Measurements from ENCODE around the gene ABCF1. TPM values are rescaled to one million over a fixed set of nuclear protein-coding genes. Genes with fewer than 3 reads are reported as not detected.

Gene ABCF1
- total and polyA plus RNA-seq, 9 of the 15 experiments (the other 6 are each of a cell fraction or from before 2014, with no cell fraction given) = 41.6 to 193 (median 102) TPM

- TF ChIP-seq TRIM28 (IDR thresholded peaks at IDR 0.05) = 0 out of 2 replicates have a peak, but pooled peaks have one; percentile 15
- no peak for TF ChIP-seq RFX1 (IDR thresholded peaks at IDR 0.05)
- TF ChIP-seq, protein P1, sequence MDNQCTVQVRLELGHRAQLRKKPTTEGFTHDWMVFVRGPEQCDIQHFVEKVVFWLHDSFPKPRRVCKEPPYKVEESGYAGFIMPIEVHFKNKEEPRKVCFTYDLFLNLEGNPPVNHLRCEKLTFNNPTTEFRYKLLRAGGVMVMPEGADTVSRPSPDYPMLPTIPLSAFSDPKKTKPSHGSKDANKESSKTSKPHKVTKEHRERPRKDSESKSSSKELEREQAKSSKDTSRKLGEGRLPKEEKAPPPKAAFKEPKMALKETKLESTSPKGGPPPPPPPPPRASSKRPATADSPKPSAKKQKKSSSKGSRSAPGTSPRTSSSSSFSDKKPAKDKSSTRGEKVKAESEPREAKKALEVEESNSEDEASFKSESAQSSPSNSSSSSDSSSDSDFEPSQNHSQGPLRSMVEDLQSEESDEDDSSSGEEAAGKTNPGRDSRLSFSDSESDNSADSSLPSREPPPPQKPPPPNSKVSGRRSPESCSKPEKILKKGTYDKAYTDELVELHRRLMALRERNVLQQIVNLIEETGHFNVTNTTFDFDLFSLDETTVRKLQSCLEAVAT (IDR thresholded peaks at IDR 0.05) = peak in 1 of 2 experiments; percentile 72; a peak in 2 of 4 replicates
- TF ChIP-seq, protein P2, sequence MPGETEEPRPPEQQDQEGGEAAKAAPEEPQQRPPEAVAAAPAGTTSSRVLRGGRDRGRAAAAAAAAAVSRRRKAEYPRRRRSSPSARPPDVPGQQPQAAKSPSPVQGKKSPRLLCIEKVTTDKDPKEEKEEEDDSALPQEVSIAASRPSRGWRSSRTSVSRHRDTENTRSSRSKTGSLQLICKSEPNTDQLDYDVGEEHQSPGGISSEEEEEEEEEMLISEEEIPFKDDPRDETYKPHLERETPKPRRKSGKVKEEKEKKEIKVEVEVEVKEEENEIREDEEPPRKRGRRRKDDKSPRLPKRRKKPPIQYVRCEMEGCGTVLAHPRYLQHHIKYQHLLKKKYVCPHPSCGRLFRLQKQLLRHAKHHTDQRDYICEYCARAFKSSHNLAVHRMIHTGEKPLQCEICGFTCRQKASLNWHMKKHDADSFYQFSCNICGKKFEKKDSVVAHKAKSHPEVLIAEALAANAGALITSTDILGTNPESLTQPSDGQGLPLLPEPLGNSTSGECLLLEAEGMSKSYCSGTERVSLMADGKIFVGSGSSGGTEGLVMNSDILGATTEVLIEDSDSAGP (CRISPR knock-in tag; IDR thresholded peaks at IDR 0.05) = no peak; the same call in none of the 2 replicates
- TF ChIP-seq IRF2 (CRISPR knock-in tag; IDR thresholded peaks at IDR 0.05) = no peak
- TF ChIP-seq MBD1 (CRISPR knock-in tag; IDR thresholded peaks at IDR 0.05) = no peak; the same call in 1 of the 2 replicates
- TF ChIP-seq, protein P3, sequence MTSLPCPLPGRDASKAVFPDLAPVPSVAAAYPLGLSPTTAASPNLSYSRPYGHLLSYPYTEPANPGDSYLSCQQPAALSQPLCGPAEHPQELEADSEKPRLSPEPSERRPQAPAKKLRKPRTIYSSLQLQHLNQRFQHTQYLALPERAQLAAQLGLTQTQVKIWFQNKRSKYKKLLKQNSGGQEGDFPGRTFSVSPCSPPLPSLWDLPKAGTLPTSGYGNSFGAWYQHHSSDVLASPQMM (CRISPR knock-in tag; IDR thresholded peaks at IDR 0.05) = no peak
- no peak for TF ChIP-seq ATF7 (IDR thresholded peaks at IDR 0.05)
- TF ChIP-seq JUND (IDR thresholded peaks at IDR 0.05; ENCODE audit: borderline replicate concordance, low read depth, low read length) = no peak
- TF ChIP-seq JUND (tag; IDR thresholded peaks at IDR 0.05; ENCODE audit: borderline replicate concordance, low read depth, low read length) = no peak
- 0 out of 2 replicates have a peak, but pooled peaks have one; percentile 6 for TF ChIP-seq L3MBTL2 (IDR thresholded peaks at IDR 0.05)
- TF ChIP-seq SMC3 (conservative IDR thresholded peaks at IDR 0.05; ENCODE audit: insufficient read depth, low read depth, low read length) = no peak
- TF ChIP-seq KDM5B (IDR thresholded peaks at IDR 0.05; ENCODE audit: insufficient replicate concordance, low read depth, low read length) = peak; percentile 76
- TF ChIP-seq, protein P4, sequence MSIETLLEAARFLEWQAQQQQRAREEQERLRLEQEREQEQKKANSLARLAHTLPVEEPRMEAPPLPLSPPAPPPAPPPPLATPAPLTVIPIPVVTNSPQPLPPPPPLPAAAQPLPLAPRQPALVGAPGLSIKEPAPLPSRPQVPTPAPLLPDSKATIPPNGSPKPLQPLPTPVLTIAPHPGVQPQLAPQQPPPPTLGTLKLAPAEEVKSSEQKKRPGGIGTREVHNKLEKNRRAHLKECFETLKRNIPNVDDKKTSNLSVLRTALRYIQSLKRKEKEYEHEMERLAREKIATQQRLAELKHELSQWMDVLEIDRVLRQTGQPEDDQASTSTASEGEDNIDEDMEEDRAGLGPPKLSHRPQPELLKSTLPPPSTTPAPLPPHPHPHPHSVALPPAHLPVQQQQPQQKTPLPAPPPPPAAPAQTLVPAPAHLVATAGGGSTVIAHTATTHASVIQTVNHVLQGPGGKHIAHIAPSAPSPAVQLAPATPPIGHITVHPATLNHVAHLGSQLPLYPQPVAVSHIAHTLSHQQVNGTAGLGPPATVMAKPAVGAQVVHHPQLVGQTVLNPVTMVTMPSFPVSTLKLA (conservative IDR thresholded peaks at IDR 0.05) = 0 out of 4 replicates have a peak, but pooled peaks of 1 of the 2 experiments have one; percentile 21
- no peak for TF ChIP-seq TCF3 (CRISPR knock-in tag; IDR thresholded peaks at IDR 0.05)
These were observed 43.0 kb downstream of the ABCF1 start (continued) for GRCh38 chr6:30614044-30614842.

All from K562 (cell line).